Tibial artery (tissue), 4 donors: ENCODE results near the gene GPR108.
"Not testable (repeated sequence)": the region's sequence is repeated elsewhere in the genome, so short reads cannot be mapped to it uniquely, and the experiment has no call there.

Experiments used
- DNase-seq, 2 donors: peaks; one replicate each; pipeline ENCODE4 v3.0.0-alpha.2; 2019
- H3K27ac ChIP-seq, 2 donors: fragments of 200-600 bp; sonication (generic) in 1 of 2; 1 replicate in 1 of 2; 2 replicates in 1 of 2; pipeline ENCODE4 v1.5.1; 2018 to 2019; ENCODE audit warnings: mild to moderate bottlenecking in 1 of 2
- H3K27me3 ChIP-seq, 2 donors: fragments of 200-600 bp; sonication (generic) in 1 of 2; one replicate each; pipeline versions ENCODE4 v1.5.1 to v1.6.0; 2016 to 2019
- H3K36me3 ChIP-seq, 3 donors: fragments of 200-600 bp; sonication (generic) in 2 of 3; one replicate each; pipeline ENCODE4 v1.5.1; 2016 to 2019; ENCODE audit warnings: mild to moderate bottlenecking in 2 of 3
- H3K4me1 ChIP-seq, 4 donors: fragments of 200-600 bp; sonication (generic) in 2 of 4; 1 replicate in 3 of 4; 2 replicates in 1 of 4; pipeline ENCODE4 v1.5.1; 2016 to 2019
- H3K4me3 ChIP-seq, 2 donors: fragments of 200-600 bp; sonication (generic) in 1 of 2; 1 replicate in 1 of 2; 2 replicates in 1 of 2; pipeline ENCODE4 v1.5.1; 2018 to 2019; ENCODE audit warnings: mild to moderate bottlenecking in 2 of 2
- H3K9me3 ChIP-seq, 3 donors: fragments of 200-600 bp; sonication (generic) in 1 of 3; one replicate each; pipeline ENCODE4 v1.5.1; 2016 to 2019
- intact Hi-C: fragments of 100-400 bp; cut with DNase I; formaldehyde crosslinking; loops from one replicate; pipeline ENCODE4 v1.15.0; 2023; ENCODE audit warnings: low total_unique reads
- TF ChIP-seq, protein P1 (sequence below), 2 experiments: fragments of 200-600 bp in 1 of 2; fragments of 450-650 bp in 1 of 2; IDR thresholded peaks; one replicate each; pipeline ENCODE4 v1.5.1; 2017 to 2019; ENCODE audit warnings: antibody characterized with exemption in 2 of 2, mild to moderate bottlenecking in 1 of 2, moderate library complexity in 1 of 2

Gene GPR108

DNA sequence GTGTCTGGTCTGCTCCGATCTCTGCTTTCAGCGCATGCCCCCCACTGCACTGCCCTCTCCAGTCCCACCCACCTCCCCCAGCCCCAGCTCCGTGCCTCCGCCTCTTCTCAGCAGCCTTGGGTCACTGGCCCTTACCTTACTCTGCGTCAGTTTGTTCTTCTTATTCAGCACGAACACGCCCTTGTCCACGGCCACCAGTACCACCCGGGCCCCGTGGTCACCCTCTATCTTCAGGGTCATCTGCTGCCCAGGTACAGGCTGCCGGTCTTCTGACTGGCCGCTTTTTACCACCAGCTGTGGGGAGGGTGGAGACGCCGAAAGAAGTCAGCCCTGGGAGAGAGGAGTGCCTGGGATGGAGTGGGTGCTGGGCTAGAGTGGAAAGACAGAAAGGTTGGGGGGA, 27.8 kb downstream of the GPR108 start:
- intact Hi-C loops: no loop called here
- H3K27ac ChIP-seq: no peak overlapping the region
- TF ChIP-seq, protein P1, sequence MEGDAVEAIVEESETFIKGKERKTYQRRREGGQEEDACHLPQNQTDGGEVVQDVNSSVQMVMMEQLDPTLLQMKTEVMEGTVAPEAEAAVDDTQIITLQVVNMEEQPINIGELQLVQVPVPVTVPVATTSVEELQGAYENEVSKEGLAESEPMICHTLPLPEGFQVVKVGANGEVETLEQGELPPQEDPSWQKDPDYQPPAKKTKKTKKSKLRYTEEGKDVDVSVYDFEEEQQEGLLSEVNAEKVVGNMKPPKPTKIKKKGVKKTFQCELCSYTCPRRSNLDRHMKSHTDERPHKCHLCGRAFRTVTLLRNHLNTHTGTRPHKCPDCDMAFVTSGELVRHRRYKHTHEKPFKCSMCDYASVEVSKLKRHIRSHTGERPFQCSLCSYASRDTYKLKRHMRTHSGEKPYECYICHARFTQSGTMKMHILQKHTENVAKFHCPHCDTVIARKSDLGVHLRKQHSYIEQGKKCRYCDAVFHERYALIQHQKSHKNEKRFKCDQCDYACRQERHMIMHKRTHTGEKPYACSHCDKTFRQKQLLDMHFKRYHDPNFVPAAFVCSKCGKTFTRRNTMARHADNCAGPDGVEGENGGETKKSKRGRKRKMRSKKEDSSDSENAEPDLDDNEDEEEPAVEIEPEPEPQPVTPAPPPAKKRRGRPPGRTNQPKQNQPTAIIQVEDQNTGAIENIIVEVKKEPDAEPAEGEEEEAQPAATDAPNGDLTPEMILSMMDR (IDR thresholded peaks at IDR 0.05): no peak

DNA sequence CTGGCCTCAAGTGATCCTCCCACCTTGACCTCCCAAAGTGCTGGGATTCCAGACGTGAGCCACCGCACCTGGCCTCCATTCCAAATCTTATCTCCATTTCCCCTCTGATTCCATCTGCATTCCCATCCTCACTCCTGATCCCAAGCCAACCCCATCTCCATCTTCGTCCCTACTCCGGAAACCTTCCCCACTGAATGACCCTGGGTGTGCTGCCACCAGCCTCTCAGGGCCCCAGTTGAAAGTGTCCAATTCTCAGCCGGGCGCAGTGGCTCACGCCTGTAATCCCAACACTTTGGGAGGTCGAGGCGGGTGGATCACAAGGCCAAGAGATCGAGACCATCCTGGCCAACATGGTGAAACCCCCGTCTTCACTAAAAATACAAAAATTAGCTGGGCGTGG, 28.5 kb downstream of the GPR108 start:
- H3K36me3 ChIP-seq, H3K4me3 ChIP-seq, H3K9me3 ChIP-seq, H3K27ac ChIP-seq, intact Hi-C loops, H3K4me1 ChIP-seq, DNase-seq: not testable (repeated sequence)
- H3K27me3 ChIP-seq: peaks cover 0 to 50% of the 10 kb centered on the region in 2 donors

More for the DNA sequence above, 27.8 kb downstream of the GPR108 start:
- DNase-seq: no peak
- peaks cover 0 to 5% (median 0%) of the 10 kb centered on the region in 3 donors for H3K36me3 ChIP-seq
- no peaks in the 10 kb centered on the region for H3K9me3 ChIP-seq
- no peak overlapping the region for H3K4me3 ChIP-seq
- no peaks in the 10 kb centered on the region for H3K4me1 ChIP-seq
- H3K27me3 ChIP-seq: peaks cover 0 to 52% of the 10 kb centered on the region in 2 donors

DNA sequence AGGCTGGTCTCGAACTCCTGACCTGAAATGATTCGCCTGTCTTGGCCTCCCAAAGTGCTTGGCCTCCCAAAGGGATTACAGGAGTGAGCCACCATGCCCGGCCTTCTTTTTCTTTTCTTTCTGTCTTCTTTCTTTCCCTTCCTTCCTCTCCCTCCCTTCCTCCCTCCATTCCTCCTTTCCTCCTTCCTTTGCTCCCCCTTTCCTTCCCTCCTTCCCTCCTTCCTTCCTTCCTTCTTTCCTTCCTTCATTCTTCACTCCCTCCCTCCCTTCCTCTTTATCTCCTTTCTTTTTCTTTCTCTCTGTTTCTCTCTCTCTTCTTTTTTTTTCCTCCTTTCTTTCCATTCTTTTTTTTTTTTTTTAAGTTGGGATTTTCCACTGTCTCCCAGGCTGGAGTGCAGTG, 29.0 kb downstream of the GPR108 start:
- no peak overlapping the region for H3K4me3 ChIP-seq
- H3K36me3 ChIP-seq: peaks cover 0 to 5% (median 0%) of the 10 kb centered on the region in 3 donors
- H3K9me3 ChIP-seq: no peaks in the 10 kb centered on the region
- intact Hi-C loops: no loop called here
- no peak overlapping the region for H3K27ac ChIP-seq
- TF ChIP-seq, protein P1 (IDR thresholded peaks at IDR 0.05): no peak
- DNase-seq: no peak
- no peaks in the 10 kb centered on the region for H3K4me1 ChIP-seq
- H3K27me3 ChIP-seq: peaks cover 0 to 50% of the 10 kb centered on the region in 2 donors

DNA sequence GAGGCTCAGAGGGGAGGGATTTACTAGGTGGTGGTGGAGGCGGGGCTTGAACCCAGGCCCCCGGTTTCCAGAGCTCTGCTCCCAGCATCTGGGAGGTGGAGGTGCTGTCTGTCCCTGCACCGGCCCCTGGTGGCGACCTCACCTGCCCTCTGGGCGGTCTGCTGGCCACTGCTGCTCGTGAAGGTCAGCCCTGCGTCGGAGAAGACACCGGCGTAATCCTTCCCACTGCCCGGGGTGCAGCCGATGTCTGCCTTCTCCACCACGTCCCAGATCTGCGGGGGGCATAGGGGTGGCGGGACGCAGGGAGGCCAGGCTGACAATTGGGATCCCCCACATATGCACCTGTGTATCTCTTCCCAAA, 29.7 kb downstream of the GPR108 start:
- H3K27me3 ChIP-seq: peaks cover 0 to 47% of the 10 kb centered on the region in 2 donors
- no peak overlapping the region for H3K4me3 ChIP-seq
- intact Hi-C loops: no loop called here
- TF ChIP-seq, protein P1 (IDR thresholded peaks at IDR 0.05): no peak
- H3K9me3 ChIP-seq: no peaks in the 10 kb centered on the region
- H3K36me3 ChIP-seq: peaks cover 0 to 5% (median 0%) of the 10 kb centered on the region in 3 donors
- H3K4me1 ChIP-seq: no peaks in the 10 kb centered on the region
- no peak overlapping the region for H3K27ac ChIP-seq
- DNase-seq: no peak

DNA sequence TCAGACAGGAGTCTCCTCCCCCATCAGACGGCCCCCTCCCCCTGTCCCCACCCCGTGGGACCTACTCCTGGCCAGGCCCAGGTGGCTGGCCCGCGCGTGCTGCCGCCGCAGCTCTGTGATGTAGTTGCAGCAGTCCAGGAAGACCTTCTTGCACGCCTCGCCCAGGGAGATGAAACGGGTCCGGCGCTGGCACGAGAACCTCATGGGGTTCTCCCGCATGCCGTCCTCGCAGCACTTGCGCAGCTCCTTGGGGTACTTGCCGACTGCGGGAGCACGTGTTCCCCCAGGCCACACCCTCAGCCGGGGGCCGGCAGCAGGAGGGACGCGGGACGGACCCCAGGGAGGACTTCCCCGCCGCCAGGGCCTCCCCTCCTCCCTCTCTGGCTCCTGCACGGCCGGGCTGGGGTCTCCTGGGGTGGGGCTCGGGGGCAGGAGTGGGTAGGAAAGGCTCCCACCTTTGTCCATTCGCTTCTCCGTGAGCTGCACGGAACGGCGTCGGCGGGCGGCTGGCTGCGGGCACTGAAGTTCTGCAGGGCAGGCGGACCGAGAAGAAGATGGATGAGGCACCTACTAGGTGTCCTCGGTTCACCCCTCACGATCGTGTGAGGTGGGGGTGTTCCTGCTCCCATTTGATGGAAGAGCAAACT, 30.2 kb downstream of the GPR108 start:
- TF ChIP-seq, protein P1 (IDR thresholded peaks at IDR 0.05): no peak
- peaks cover 0 to 5% (median 0%) of the 10 kb centered on the region in 3 donors for H3K36me3 ChIP-seq
- no peaks in the 10 kb centered on the region for H3K9me3 ChIP-seq
- no peak overlapping the region for H3K27ac ChIP-seq
- intact Hi-C loops: no loop called here
- no peaks in the 10 kb centered on the region for H3K4me1 ChIP-seq
- peaks cover 0 to 50% of the 10 kb centered on the region in 2 donors for H3K27me3 ChIP-seq
- no peak overlapping the region for H3K4me3 ChIP-seq
- DNase-seq: no peak

DNA sequence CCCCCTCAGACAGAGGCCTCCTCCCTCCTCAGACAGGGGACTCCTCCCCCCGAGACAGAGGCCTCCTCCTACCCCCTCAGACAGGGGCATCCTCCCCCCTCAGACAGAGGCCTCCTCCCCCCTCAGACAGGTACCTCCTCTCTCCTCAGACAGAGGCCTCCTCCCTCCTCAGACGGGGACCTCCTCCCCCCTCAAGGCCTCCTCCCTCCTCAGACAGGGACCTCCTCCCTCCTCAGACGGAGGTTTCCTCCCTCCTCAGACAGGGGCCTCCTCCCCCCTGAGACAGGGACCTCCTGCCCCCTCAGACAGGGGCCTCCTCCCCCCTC, 30.8 kb downstream of the GPR108 start:
- Histone ChIP-seq H3K27me3 (peaks cover 0 to 45% of the 10 kb centered on the region in 2 donors), H3K4me1 (no peaks in the 10 kb centered on the region)

More for the DNA sequence above, 30.8 kb downstream of the GPR108 start:
- TF ChIP-seq, protein P1 (IDR thresholded peaks at IDR 0.05): no peak
- no peak for DNase-seq
- Histone ChIP-seq H3K9me3 (no peaks in the 10 kb centered on the region), H3K27ac (no peak overlapping the region), H3K4me3 (no peak overlapping the region), H3K36me3 (peaks cover 0 to 2% (median 0%) of the 10 kb centered on the region in 3 donors)
- intact Hi-C loops: no loop called here
